Stimulated activated CD4-positive, alpha-beta T cell treated with anti-CD3 and anti-CD28 coated beads, Interleukin-12 subunit alpha, Interleukin-12 subunit beta, amount 100 ng/mL, for 4 hours (primary cell): ENCODE measurements around the gene CYTH3.
"Not testable (repeated sequence)": the region's sequence is repeated elsewhere in the genome, so short reads cannot be mapped to it uniquely, and the experiment has no call there.

Experiments used
- DNase-seq: peaks from one replicate; pipeline ENCODE4 v3.0.0-alpha.2; 2020

Gene CYTH3

DNA sequence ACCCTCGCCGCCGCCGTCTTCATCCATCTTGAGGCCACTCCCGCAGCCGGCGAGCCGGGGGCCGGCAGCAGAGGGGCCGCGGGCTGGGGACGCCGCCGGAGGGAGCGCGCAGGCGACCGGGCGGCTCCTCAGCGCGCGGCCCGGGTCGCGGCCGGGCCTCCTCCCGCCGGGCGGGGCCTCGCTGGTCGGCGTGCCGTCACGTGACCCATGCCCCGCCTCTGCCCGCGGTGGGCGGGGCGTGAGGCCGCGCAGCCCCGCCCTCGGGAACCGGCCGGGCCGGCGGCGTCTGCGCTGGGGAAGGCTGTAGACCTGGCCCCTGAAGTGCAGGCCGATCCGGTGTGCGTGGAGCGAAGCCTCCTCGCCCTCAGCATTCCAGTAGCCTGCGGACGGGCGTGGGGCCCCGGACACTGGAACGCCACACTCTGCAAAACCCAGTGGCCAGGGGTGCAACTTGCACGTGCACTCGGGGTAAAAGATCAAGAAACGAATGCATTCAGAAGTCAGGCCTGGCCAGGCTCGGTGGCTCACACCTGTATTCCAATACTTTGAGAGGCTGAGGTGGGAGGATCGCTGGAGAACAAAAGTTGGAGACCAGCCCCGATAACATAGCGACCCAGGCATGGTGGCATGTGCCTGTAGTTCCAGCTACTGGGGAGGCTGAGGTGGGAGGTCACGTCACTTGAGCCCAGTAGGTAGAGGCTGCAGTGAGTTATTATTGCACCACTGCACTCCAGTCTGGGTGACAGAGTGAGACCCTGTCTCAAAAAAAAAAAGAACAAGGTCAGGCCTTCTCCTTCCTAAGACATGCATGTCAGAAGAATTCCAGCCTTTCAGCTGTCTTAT lies at the start of gene CYTH3:
TSS of gene CYTH3 (minus strand) at position 144 of the 843 bp plus-strand sequence. CDS start at position 27, 117 bp downstream.
- DNase-seq: peak; percentile 75

DNA sequence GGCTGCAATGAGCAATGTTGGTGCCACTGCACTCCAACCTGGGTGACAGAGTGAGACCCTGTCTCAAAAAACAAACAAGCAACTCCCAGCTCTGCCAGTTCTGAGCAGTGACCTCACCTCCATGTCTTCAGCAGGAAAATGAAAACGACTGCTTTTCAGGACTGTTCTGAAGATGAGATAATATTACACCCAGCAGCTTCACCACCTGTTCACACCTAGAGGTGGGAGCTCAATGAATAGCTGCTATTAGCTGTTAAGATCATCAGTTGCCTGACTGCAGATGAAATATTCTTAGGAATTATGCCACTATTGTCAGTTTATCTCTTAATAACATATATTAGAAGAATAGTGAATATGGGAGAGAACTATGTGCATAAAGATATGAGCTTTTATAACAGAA lies 48.4 kb upstream of the CYTH3 start:
- no peak for DNase-seq

DNA sequence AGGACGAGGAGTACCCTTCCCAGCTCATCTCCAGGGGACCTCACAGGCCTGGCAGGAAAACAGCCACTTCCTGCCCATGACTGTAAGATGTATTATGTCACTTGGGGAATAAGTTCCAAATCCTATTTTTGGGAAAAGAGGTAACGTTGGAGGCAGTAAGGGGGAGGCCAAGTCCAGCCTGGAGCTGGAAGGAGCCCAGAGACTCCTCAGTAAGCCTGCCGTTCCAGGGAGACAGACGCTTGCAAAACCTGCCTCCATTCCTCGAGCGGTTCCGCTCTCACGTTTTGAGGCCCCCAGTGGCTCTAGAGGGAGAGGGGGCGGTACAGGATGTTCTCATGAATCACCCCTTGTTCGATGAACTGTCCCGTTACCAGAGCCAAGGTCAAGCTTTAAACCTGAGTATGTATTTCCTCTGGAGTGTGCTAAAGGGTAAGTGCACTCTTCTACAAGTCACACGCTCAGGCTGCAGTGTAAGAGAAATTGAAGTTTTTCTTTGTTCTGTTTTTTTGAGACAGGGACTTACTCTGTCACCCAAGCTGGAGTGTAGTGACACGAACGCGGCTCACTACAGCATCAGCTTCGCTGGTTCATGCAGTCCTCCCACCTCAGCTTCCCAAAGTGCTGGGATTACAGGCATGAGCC lies 45.5 kb upstream of the CYTH3 start:
- no peak for DNase-seq

DNA sequence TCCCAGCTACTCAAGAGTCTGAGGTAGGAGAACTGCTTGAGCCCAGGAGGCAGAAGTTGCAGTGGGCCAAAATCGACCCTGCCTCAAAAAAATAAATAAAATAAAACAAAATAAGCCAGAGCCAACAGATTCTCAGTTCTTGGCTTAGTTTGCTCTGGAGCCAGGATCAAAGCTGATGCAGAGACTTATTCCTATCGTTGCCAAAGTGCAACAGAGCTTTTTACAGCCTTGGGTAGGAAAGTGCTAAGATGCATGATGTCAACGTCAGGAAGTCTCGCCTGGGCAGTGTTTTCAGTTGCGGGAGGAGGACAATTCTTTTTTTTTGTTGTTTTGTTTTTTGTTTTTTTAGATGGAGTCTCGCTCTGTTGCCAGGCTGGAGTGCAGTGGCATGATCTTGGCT lies 43.8 kb upstream of the CYTH3 start:
- DNase-seq: no peak

- no peak for DNase-seq
These were observed 43.3 kb upstream of the CYTH3 start for GRCh38 chr7:6315746-6316145.

DNA sequence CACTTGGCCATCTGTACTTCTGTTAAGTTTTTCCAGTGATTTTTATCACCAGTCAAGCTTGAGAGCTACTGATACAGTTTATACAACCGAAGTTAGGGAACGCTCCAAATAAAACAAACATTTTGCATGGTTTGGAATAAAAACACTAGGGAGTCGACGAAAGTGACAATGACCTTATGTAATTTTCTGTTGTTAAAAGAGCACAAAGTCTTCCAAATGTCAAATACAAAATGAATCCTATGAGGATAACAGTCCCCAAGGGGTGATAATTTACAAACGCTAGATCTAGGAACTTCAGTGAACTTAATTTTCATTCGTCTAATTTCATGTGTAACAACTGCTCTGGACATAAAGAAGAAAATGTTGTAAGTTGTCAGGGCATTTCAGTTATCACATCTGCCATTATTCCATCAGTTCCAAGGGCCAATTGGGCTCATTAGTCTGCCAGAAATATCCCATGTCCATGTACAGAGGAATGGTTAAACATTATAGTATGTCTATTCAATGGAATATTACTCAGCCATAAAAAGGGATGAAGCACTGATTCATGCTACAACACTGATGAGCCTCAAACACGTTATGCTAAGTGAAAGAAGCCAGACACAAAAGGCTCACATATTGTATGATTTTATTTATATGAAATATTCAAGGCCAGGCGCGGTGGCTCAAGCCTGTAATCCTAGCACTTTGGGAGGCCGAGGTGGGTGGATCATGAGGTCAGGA lies 38.0 kb upstream of the CYTH3 start:
- no peak for DNase-seq

DNA sequence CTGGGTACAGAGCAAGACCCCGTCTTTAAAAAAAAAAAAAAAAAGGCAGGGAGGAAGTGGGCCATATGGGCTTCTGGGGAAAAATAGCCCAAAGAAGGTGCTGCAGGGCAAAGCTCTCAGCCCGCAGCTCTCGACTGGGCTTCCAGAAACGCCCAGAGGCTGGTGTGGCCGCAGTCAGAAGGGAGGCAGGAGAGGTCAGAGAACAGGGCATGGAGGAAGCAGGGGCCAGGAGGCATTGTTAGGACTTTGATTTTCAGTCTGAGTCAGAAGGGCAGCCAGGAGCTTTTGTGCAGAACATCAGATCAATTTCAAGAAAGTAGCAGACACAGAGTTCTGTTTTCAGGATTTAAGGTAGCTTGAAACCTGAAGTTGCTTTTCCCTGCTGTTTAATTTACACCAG lies 35.3 kb upstream of the CYTH3 start:
- DNase-seq: no peak

DNA sequence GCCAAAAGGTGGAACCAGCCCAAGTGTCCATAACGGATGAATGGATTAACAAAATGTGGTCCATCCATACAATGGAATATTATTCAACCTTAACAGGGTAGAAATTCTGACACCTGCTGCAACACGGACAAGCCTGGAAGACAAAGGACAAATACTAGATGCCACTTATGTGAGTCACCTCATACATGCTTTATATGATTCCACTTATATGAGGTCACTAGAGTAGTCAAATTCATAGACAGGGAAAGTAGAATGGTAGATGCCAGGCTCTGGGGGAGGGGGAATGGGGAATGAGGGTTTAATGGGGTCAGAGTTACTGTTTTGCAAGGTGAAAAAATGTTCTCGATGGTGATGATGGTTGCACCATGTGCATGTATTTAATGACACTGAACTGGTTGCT lies 34.0 kb upstream of the CYTH3 start:
- DNase-seq: no peak

- DNase-seq: no peak
These were observed 32.9 kb upstream of the CYTH3 start for GRCh38 chr7:6305330-6305729.

- not testable (repeated sequence) for DNase-seq
These were observed 29.0 kb upstream of the CYTH3 start for GRCh38 chr7:6301446-6301845.

DNA sequence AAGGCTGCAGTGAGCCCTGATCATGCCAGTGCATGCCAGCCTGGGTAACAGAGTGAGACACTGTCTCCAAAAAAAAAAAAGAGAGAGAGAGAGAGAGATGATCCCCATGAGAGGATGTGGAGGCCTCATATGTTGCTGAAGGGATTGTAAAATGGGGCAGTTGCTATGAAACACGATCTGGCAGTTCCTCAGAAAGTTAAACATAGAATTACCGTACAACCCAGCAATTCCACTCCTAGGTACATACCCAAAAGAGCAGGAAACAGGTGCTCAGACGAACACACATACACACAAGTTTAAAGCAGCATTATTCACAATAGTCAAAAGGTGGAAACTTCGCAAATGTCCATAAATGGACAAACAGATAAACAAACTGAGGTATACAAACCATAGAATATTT lies 27.4 kb upstream of the CYTH3 start:
- no peak for DNase-seq

- DNase-seq: no peak
These were observed 22.4 kb upstream of the CYTH3 start for GRCh38 chr7:6294839-6295238.

GRCh38 chr7:6293202-6293601 lies 20.8 kb upstream of the CYTH3 start:
- no peak for DNase-seq

DNA sequence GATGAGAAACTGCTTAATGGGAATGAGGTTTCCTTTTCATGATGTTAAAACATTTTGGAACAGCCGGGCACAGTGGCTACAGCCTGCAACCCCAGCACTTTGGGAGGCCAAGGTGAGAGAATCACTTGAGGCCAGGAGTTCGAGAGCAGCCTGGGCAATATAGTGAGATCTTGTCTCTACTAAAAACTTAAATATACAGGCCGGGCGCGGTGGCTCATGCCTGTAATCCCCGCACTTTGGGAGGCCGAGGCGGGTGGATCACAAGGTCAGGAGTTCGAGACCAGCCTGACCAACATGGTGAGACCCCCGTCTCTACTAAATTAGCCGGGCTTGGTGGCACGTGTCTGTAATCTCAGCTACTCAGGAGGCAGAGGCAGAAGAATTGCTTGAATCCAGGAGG lies 19.5 kb upstream of the CYTH3 start:
- DNase-seq: not testable (repeated sequence)

DNA sequence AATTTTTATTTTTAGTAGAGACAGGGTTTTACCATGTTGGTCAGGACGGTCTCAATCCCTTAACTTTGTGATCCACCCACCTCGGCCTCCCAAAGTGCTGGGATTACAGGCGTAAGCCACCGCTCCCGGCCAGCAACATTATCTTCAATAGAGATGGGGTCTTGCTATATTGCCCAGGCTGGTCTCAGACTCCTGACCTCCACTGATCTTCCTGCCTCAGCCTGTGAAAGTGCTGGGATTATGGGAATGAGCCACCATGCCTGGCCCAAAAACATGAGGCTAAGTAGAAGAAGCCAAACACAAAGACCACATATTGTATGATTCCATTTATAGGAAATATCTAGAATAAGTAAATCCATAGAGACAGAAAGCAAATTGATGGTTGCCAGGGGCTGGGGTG lies 19.1 kb upstream of the CYTH3 start:
- DNase-seq: no peak

GRCh38 chr7:6290319-6290741 lies 17.9 kb upstream of the CYTH3 start:
- DNase-seq: no peak

GRCh38 chr7:6288270-6288860 lies 15.9 kb upstream of the CYTH3 start:
- DNase-seq: no peak

GRCh38 chr7:6286486-6286885 lies 14.1 kb upstream of the CYTH3 start:
- DNase-seq: no peak

GRCh38 chr7:6284461-6285360 lies 12.3 kb upstream of the CYTH3 start:
- no peak for DNase-seq

- DNase-seq: no peak
These were observed 11.6 kb upstream of the CYTH3 start for GRCh38 chr7:6284055-6284400.

DNA sequence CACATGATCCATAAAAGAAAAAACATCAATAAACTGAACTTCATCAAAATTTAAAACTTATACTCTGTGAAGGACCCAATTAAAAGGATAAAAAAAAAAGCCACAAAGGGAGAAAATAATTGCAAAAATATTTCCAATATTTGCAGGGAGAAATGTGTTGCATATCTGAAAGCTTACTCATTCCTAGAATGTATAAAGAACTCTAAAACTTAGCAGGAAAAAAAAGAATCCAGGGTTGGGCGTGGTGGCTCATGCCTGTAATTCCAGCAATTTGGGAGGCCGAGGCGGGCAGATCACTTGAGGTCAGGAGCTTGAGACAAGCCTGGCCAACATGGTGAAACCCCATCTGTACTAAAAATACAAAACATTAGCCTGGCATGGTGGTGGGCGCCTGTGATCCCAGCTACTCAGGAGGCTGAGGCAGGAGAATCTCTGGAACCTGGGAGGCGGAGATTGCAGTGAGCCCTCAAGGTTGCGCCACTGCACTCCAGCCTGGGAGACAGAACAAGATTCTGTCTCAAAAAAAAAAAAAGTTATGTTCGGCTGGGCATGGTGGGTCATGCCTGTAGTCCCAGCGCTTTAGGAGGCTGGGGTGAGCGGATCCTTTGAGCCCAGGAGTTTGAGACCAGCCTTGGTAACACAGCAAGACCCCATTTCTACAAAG lies 11.1 kb upstream of the CYTH3 start:
- not testable (repeated sequence) for DNase-seq

DNA sequence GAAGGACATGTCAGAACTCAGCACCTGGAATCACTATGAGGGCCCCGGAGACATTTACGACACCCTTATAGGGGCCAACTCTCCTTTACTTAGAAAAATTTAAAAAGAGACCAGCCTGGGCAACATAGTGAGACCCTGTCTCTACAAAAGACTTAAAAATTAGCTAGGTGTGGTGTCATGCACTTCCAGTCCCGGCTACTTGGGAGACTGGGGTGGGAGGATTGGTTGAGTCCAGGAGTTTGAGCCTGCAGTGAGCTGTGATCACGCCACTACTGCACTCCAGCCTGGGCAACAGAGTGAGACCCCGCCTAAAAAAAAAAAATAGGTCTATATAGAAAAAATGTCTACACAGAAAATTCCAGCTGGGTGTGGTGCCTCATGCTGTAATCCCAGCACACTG lies 7.5 kb upstream of the CYTH3 start:
- DNase-seq: no peak
